T-helper 22 cell (primary cell): ENCODE measurements around the gene ZC3H4.

Source experiments
- DNase-seq: peaks from one replicate; pipeline ENCODE4 v3.0.0-alpha.2; 2020; ENCODE audit warnings: low read depth

The ZC3H4 gene

DNA sequence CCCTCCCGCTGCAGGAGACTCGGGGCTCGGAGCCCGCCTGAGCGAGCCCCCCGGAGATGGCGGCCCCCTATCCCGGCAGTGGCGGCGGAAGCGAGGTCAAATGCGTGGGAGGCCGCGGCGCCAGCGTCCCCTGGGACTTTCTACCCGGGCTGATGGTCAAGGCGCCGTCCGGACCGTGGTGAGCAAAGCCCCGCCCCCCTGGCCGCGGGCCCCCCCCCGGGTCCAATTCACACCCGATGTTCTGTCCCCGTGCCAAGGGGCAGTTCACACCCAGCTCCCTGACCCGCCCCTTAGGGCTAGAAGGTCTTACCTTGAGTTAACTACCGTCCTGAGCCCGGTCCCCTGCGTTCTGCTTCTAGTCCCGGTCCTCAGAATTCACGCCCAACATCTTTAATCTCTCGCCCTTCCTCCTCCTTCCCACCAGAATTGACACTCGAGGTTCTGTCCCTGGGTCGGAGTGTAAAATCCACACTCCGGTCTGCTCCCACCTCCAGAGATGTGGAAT, 92.5 kb downstream of the ZC3H4 start:
- DNase-seq: no peak

DNA sequence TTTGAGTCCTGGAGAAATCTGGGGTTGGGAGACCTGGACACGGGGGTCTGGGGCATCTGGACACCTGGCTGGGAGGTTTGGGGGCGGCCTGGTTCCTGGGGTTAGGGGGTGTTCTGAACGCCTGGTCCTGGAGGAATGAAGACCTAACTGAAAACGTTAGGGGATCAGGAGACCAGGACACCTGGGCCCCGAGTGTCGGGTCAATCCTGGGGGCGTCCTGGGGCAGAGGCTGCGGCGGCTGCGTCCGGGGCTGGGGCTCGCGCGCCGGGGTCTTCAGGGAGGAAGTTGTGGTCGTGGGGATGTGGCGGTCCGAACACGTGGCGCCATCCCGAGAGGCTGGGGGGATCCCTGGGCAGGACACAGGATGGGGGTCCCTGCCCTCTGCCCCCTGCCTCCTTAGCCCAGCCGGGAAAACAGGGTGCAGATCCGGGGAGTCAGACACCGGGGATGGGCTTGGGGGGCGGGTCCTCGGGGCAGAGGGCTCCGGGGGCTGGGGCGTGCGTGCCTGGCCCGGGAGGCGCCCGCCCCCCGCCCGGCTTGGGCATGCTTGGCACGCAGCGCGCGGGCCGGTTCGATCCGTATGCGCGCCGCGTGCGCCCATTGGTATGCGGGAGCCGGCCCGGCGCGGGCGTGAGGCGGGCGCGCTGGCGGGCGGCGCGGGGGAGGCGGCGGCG, 93.3 kb downstream of the ZC3H4 start:
- DNase-seq: no peak

DNA sequence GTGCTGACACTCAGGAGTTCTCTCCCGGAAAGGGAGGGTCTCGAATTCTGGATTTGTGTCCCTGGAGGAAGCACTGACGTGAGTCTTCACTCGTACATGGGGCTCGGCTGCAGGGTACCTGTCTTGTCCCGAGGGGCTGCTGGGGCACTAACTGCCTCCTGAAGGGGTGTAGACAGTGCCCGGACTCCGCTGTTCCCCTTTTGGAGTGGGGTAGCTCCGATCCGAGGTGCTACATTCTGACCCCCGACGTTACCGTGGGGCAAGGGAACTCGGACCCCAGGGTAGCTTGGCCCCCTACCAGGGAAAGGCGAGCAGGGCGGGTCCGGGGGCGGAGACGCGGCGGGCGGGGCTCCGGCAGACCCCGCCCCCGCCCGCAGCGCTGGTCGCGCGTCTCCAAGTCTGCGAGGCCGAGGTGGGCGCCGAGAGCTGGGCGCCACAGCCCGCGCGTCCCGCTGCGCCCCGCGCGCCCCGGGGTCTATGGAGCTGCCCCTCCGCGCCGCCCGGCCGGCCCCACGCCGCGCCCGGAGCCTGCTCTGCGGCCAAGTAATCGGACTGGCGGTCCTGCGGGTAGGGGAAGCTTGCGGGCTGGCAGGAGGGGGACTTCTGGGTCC, 94.0 kb downstream of the ZC3H4 start, which contains the start of gene NPAS1:
Gene NPAS1 (plus strand): TSS at position 407 of the 611 bp plus-strand sequence. CDS start 1,211 bp downstream, outside the sequence.
- no peak for DNase-seq

GRCh38 chr19:47018923-47019322, 94.7 kb downstream of the ZC3H4 start:
- DNase-seq: no peak
